K562 (cell line): ENCODE measurements around the gene PRKCSH. TPM values are rescaled to one million over a fixed set of nuclear protein-coding genes. Genes with fewer than 3 reads are reported as not detected.

Experiments
- BRD4 ChIP-seq: fragments of 200-600 bp; sonication (generic); IDR thresholded peaks from 2 replicates; pipeline ENCODE4 v1.6.1; 2017; ENCODE audit warnings: inconsistent platforms
- CBX8 ChIP-seq: fragments of 200-600 bp; sonication (generic); IDR thresholded peaks from 2 replicates; pipeline ENCODE4 v1.6.1; 2012; ENCODE audit warnings: borderline replicate concordance, mixed run types, low read depth, mild to moderate bottlenecking, moderate library complexity, mixed read lengths, low read length, control low read depth, inconsistent platforms; ENCODE audit not compliant: poor library complexity, severe bottlenecking; ENCODE audit errors: extremely low read depth
- CHD2 ChIP-seq: IDR thresholded peaks from 2 replicates; pipeline ENCODE4 v1.6.1; 2011; ENCODE audit warnings: low read depth, low read length
- E2F1 ChIP-seq: sonication (generic); formaldehyde crosslinking; IDR thresholded peaks from 2 replicates; pipeline ENCODE4 v1.8.1; 2023; ENCODE audit warnings: mild to moderate bottlenecking, missing genetic modification reagents, moderate library complexity
- HLTF ChIP-seq: fragments of 450-650 bp; IDR thresholded peaks from 2 replicates; pipeline ENCODE4 v1.6.1; 2016
- ILF3 ChIP-seq: fragments of 450-650 bp; IDR thresholded peaks from 2 replicates; pipeline ENCODE4 v1.6.1; 2018; ENCODE audit warnings: antibody characterized with exemption, mild to moderate bottlenecking, moderate library complexity, borderline replicate concordance
- IRF2 ChIP-seq: sonication (generic); formaldehyde crosslinking; IDR thresholded peaks from 2 replicates; pipeline ENCODE4 v1.8.1; 2022; ENCODE audit warnings: mild to moderate bottlenecking, missing genetic modification reagents
- KLF1 ChIP-seq: fragments of 450-650 bp; IDR thresholded peaks from 2 replicates; pipeline ENCODE4 v1.6.1; 2016; ENCODE audit warnings: missing genetic modification characterization, missing compliant biosample characterization
- KLF10 ChIP-seq: fragments of 250-450 bp; sonication (Bioruptor Pico); IDR thresholded peaks from 2 replicates; pipeline ENCODE4 v1.6.1; 2021; ENCODE audit warnings: matching md5 sums
- MTA1 ChIP-seq: fragments of 450-650 bp; IDR thresholded peaks from 2 replicates; pipeline ENCODE4 v1.6.1; 2017; ENCODE audit warnings: borderline replicate concordance
- NCOA4 ChIP-seq: fragments of 450-650 bp; IDR thresholded peaks from 2 replicates; pipeline ENCODE4 v1.6.1; 2018; ENCODE audit warnings: mild to moderate bottlenecking; ENCODE audit not compliant: partially characterized antibody
- RBM34 ChIP-seq: fragments of 200-400 bp; formaldehyde crosslinking; IDR thresholded peaks from 2 replicates; pipeline ENCODE4 v1.6.1; 2018; ENCODE audit warnings: low read length, borderline replicate concordance; ENCODE audit not compliant: insufficient read depth
- SMARCA5 ChIP-seq: fragments of 450-650 bp; IDR thresholded peaks from 2 replicates; pipeline ENCODE4 v1.6.1; 2016
- TAF9B ChIP-seq: fragments of 450-650 bp; IDR thresholded peaks from 2 replicates; pipeline ENCODE4 v1.6.1; 2018; ENCODE audit warnings: mild to moderate bottlenecking; ENCODE audit not compliant: partially characterized antibody
- TEAD2 ChIP-seq: fragments of 450-650 bp; IDR thresholded peaks from 2 replicates; pipeline ENCODE4 v1.6.1; 2016; ENCODE audit warnings: missing genetic modification characterization, control low read depth, missing compliant biosample characterization
- TFAP4 ChIP-seq: sonication (generic); formaldehyde crosslinking; IDR thresholded peaks from 2 replicates; pipeline ENCODE4 v1.8.0; 2022; ENCODE audit warnings: missing genetic modification reagents, mild to moderate bottlenecking, moderate library complexity, borderline replicate concordance
- TOE1 ChIP-seq, 2 experiments: fragments of 450-650 bp in 1 of 2; sonication (generic) in 1 of 2; formaldehyde crosslinking in 1 of 2; IDR thresholded peaks; 2 replicates each; pipeline versions ENCODE4 v1.7.1 to v1.8.0; 2016 to 2022; ENCODE audit warnings: borderline replicate concordance in 2 of 2, mild to moderate bottlenecking in 2 of 2, antibody characterized with exemption in 1 of 2, inconsistent platforms in 1 of 2, low read depth in 1 of 2, missing genetic modification reagents in 1 of 2, moderate library complexity in 1 of 2
- TSHZ1 ChIP-seq: fragments of 250-450 bp; sonication (Bioruptor Pico); IDR thresholded peaks from 2 replicates; pipeline ENCODE4 v1.4.0; 2020; ENCODE audit warnings: mild to moderate bottlenecking, moderate library complexity
- ZNF23 ChIP-seq: fragments of 250-450 bp; sonication (Bioruptor Pico); IDR thresholded peaks from 2 replicates; pipeline ENCODE4 v1.4.0; 2020; ENCODE audit warnings: mild to moderate bottlenecking
- ZNF3 ChIP-seq: fragments of 250-450 bp; sonication (Bioruptor Pico); IDR thresholded peaks from 2 replicates; pipeline ENCODE4 v1.5.0; 2021; ENCODE audit warnings: mild to moderate bottlenecking, moderate library complexity
- ZNF740 ChIP-seq, 3 experiments: fragments of 200-800 bp in 1 of 3; sonication (Bioruptor generic) in 1 of 3; sonication (generic) in 1 of 3; formaldehyde crosslinking in 1 of 3; IDR thresholded peaks; 2 replicates each; pipeline versions ENCODE4 v1.6.1 to v1.8.0; 2016 to 2022; ENCODE audit warnings: mild to moderate bottlenecking in 2 of 3, missing compliant biosample characterization in 2 of 3, missing genetic modification characterization in 2 of 3, missing genetic modification reagents in 1 of 3
- polyA plus RNA-seq, 8 experiments: library from polyadenylated mRNA; depleted of rRNA in 4 of 8; stranded (reverse) in 5 of 8; unstranded in 3 of 8; fragments of >200 nt; fragmentation: Nextera tagmentation in 2 of 8; fragmentation: Illumina TruSeq in 1 of 8; extraction: Ambion mirVana in 2 of 8; extraction: Trizol in 1 of 8; gene quantifications; 2 replicates each; pipeline versions ENCODE4 v1.2.1 to v1.2.3, GENCODE V29; 2011 to 2014; ENCODE audit warnings: inconsistent platforms in 1 of 8, missing spikeins in 1 of 8
- total RNA-seq, 7 experiments: library from RNA; depleted of rRNA in 6 of 7; stranded (reverse); fragments of >200 nt in 6 of 7; fragmentation: Illumina TruSeq in 2 of 7; extraction: Trizol in 2 of 7; gene quantifications; 2 replicates each; pipeline versions ENCODE4 v1.2.1 to v1.2.3, GENCODE V29; 2011 to 2021; ENCODE audit warnings: low replicate concordance in 1 of 7

PRKCSH gene
- total and polyA plus RNA-seq, 9 of the 15 experiments (the other 6 are each of a cell fraction or from before 2014, with no cell fraction given) = 2.3 to 297 (median 48.1) TPM

- TF ChIP-seq TEAD2 = no peak
- TF ChIP-seq ILF3 = no peak
- TF ChIP-seq BRD4 = no peak
- TF ChIP-seq CBX8 = no peak
- TF ChIP-seq TFAP4 (CRISPR knock-in tag) = peak; percentile 44; the same call in 1 of the 2 replicates
- TF ChIP-seq SMARCA5 = peak; percentile 68; the same call in 1 of the 2 replicates
- TF ChIP-seq KLF1 (tag) = no peak
- TF ChIP-seq IRF2 = no peak
- 0 out of 2 replicates have a peak, but pooled peaks have one; percentile 20 for TF ChIP-seq MTA1
- TF ChIP-seq ZNF23 (CRISPR knock-in tag) = no peak
- TF ChIP-seq NCOA4 = no peak
- no peak for TF ChIP-seq ZNF3 (CRISPR knock-in tag)
- TF ChIP-seq ZNF740 (CRISPR knock-in tag; IDR thresholded peaks at IDR 0.05) = no peak
- no peak for TF ChIP-seq ZNF740 (tag; IDR thresholded peaks at IDR 0.05)
- TF ChIP-seq RBM34 = no peak
- TF ChIP-seq HLTF = peak; percentile 29; the same call in 1 of the 2 replicates
- TF ChIP-seq E2F1 (CRISPR knock-in tag) = no peak
- TF ChIP-seq TAF9B = no peak
- no peak for TF ChIP-seq CHD2
- TF ChIP-seq TOE1 (IDR thresholded peaks at IDR 0.05; ENCODE audit: borderline replicate concordance) = no peak
- TF ChIP-seq TOE1 (CRISPR knock-in tag; IDR thresholded peaks at IDR 0.05; ENCODE audit: borderline replicate concordance, low read depth) = no peak
- TF ChIP-seq KLF10 (CRISPR knock-in tag) = no peak
- TF ChIP-seq TSHZ1 = no peak
Measured at GRCh38 chr19:11446652-11447301, 11.3 kb downstream of the PRKCSH start (continued).
